Fibroblast of upper back skin (primary cell): Measurements from ENCODE around the gene ANKRD35.
A peak's percentile ranks its signal among the peaks of the same experiment; 100 is the strongest.
"Not testable (repeated sequence)": the region's sequence is repeated elsewhere in the genome, so short reads cannot be mapped to it uniquely, and the experiment has no call there.

Experiments
- DNase-seq: peaks from one replicate; pipeline ENCODE4 v3.0.0-alpha.2; 2013

The ANKRD35 gene

GRCh38 chr1:145885738-145886287 is at the start of gene ANKRD35:
TSS of gene ANKRD35 (minus strand) at chr1:145885866. CDS start at chr1:145885758, 108 bp downstream.
- peak; percentile 38 for DNase-seq

GRCh38 chr1:145932522-145933009 is 46.9 kb upstream of the ANKRD35 start:
- not testable (repeated sequence) for DNase-seq

GRCh38 chr1:145927916-145928643 is 42.4 kb upstream of the ANKRD35 start:
- DNase-seq, result no peak

- DNase-seq, result peak; percentile 98
Measured at GRCh38 chr1:145927063-145927886, 41.6 kb upstream of the ANKRD35 start, which contains the start of gene RBM8A. TSS of gene RBM8A (minus strand) at chr1:145927484. CDS start at chr1:145927426, 58 bp downstream.

GRCh38 chr1:145926686-145927062 is 41.0 kb upstream of the ANKRD35 start:
- no peak for DNase-seq

- DNase-seq, result peak; percentile 31
Measured at GRCh38 chr1:145922266-145922665, 36.6 kb upstream of the ANKRD35 start.

GRCh38 chr1:145920297-145920696 is 34.6 kb upstream of the ANKRD35 start:
- not testable (repeated sequence) for DNase-seq

- DNase-seq, result peak; percentile 10
Measured at GRCh38 chr1:145918992-145919939, 33.6 kb upstream of the ANKRD35 start.

GRCh38 chr1:145918144-145918991 is 32.7 kb upstream of the ANKRD35 start, which contains the start of gene PEX11B:
TSS of gene PEX11B (minus strand) at chr1:145918717. CDS start at chr1:145918688, 29 bp downstream.
- DNase-seq, result peak; percentile 81

DNA sequence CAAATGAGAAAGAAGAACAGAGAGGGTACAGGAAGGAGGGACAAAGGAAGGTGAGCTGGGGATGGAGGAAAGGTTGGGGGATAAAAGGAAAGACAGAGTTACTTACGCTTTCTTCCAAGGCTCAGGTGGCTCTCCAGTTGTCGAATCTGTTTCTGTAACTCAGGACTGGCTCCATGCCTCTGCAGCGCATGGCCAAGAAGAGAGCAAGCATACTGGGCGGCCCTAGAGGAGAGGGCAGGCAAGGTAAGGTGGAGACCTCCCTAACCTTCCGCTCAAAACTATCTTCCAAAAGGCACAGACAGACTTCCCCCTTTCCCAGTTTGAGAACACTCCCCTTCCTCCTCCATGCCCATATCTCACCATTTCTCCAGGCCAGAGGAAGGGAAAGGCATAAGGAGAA is 31.9 kb upstream of the ANKRD35 start:
- DNase-seq, result no peak

DNA sequence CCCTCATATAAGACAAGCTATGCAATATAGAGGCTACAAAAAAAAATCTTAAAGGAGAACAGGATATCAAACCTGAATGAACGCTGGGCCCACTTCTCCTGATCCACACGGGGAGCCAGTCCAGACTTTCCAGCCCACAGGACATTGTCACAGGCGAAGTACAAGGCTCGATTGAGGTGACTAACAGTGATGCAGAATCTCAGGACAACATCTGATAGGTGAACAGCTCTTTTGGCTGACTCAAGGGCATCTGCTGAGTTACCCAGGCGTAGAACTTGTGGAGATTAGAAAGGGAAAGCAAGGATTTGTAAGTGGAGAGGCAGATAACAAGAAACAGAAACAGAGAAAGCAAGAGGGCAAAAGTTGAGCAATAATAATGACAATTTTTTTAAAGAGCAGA is 31.1 kb upstream of the ANKRD35 start:
- no peak for DNase-seq

DNA sequence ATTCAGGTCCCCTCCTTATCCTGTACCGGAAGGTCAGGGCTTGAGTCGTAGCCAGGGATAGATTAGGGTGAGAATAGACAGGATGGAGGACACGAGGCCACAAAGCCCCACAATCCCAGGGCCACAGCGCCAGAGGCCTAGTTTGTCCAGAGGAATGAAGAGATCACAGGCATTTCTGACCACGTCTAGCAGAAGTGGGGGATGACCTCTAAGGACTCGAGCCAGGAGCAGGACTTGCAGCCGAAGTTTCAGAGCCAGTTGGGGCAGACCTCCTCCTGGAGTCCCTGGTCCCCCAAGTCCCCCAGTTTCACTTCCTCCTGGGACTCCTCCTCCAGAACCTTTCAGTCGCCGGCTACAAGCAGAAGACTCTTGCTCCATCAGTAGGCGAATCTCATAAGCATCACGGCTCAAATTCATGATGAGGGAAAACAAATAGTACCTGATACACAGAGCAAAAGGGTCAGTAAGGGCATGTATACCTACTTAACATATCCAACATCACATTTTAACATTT is 26.5 kb upstream of the ANKRD35 start:
- DNase-seq, result no peak

DNA sequence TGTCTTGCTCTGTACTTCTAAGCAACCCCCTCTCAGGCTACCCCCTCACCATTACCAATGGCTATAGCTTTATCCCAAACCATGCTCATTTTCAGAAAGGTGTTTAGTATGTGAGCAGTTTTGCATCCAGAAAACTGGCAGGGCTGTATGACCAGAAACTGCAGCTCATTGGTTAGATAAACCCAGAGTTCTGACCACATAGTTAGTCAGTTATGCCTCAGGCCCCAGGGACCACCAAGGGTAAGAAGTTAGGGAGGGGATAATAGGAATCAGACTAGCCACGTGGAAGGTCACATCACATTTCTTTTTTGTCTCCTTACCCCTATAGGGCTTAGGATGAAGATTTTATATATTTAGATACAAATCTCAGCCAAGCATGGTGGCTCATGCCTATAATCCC is 23.0 kb upstream of the ANKRD35 start:
- DNase-seq, result peak; percentile 76

- DNase-seq, result no peak
Measured at GRCh38 chr1:145906954-145907753, 21.5 kb upstream of the ANKRD35 start.

DNA sequence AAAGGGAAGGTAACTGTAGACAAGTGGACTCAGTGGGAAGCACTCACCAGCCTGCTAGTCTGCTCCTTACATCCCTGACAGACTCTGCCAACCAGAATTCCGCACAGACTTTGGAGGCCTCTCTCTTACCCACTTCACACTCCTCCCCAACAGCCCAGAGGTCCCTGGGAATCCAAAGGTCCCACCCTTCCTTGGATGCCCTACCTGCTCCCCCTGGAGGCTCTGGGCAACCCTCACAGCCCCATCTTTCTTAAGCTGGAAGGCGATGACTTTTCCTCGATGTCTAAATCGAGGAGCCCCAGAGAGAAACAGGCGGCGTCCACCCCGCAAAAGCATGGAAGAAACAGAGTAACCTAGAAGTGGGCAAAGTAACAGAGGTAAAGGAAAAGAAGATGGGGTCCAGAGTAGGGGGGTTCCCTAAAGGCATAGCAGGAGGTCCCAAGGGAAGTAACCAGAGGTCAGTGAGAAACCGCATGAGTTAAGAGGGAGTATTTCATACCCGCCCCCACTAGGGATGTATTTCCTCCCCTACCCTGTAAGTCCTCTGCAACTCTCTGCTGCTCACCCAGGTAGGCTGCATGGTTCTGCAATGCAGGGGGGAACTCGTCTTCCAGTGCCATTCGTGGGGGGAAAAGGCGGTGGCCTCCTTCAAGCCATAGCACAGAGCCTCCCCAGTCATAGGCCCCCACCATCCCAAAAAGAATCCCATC is 15.8 kb upstream of the ANKRD35 start:
- DNase-seq, result no peak

DNA sequence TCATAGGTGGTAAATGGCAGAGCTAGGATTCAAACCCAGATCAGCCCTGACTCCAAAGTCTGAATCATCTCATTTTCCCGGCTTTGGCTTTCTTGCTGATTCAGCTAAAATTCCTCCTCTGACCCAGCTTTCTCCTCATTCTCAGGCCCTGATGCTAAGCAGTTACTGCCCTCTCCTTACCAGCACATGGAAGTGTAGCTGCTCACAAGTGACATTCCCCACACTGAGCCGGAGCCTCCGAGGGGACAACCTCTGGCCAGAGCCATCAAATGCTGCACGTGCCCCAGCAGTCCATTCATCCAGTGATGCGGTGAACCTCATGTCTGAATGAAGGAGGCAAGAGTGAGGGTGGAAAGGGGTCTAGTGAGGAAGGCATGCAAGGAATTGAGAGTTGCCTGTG is 13.1 kb upstream of the ANKRD35 start:
- DNase-seq, result no peak

- no peak for DNase-seq
Measured at GRCh38 chr1:145897969-145898368, 12.3 kb upstream of the ANKRD35 start.

GRCh38 chr1:145895471-145895870 is 9.8 kb upstream of the ANKRD35 start:
- DNase-seq, result no peak

GRCh38 chr1:145893306-145894055 is 7.8 kb upstream of the ANKRD35 start:
- DNase-seq, result no peak
